SK-N-SH (cell line): ENCODE measurements around the gene TYR. TPM values are rescaled to one million over a fixed set of nuclear protein-coding genes. Genes with fewer than 3 reads are reported as not detected.

Experiments
- CTCF ChIA-PET: fragments of 300-600, 350-600 bp; formaldehyde crosslinking; extraction: SDS; loops from one replicate; lab custom pipeline; 2021; lab: Yijun Ruan, JAX
- POLR2A ChIA-PET: fragments of 350-600 bp; sonication (Branson Sonifier 250); formaldehyde crosslinking; extraction: SDS; loops from one replicate; lab custom pipeline; 2020; ENCODE audit warnings: antibody characterized with exemption, inconsistent platforms; lab: Yijun Ruan, JAX
- DNase-seq: peaks from one replicate; pipeline ENCODE4 v3.0.0; 2012
- H2AFZ ChIP-seq: fragments of 200-600 bp; sonication (generic); 2 replicates; pipeline ENCODE4 v1.8.1; 2016; ENCODE audit warnings: antibody characterized with exemption, mild to moderate bottlenecking, low read depth
- H3F3A ChIP-seq: fragments of 200-600 bp; sonication (generic); replicated peaks from 2 replicates; pipeline ENCODE3; 2016; ENCODE audit warnings: antibody characterized with exemption, mild to moderate bottlenecking; ENCODE audit not compliant: insufficient read depth
- H3K27ac ChIP-seq, 2 experiments: fragments of 200-500 bp in 1 of 2; fragments of 200-600 bp in 1 of 2; sonication (Bioruptor generic) in 1 of 2; sonication (generic), shearing (Covaris generic) in 1 of 2; 2 replicates each; pipeline versions ENCODE4 v1.5.1 to v1.6.1; 2014 to 2016; ENCODE audit warnings: low read depth in 2 of 2, inconsistent platforms in 1 of 2, low read length in 1 of 2, mild to moderate bottlenecking in 1 of 2, mixed read lengths in 1 of 2
- H3K27me3 ChIP-seq: fragments of 200-600 bp; sonication (generic), shearing (Covaris generic); 2 replicates; pipeline ENCODE4 v1.6.1; 2016; ENCODE audit warnings: mixed run types; ENCODE audit not compliant: insufficient read depth
- H3K36me3 ChIP-seq, 2 experiments: fragments of 200-500 bp in 1 of 2; fragments of 200-600 bp in 1 of 2; sonication (Bioruptor generic) in 1 of 2; sonication (generic) in 1 of 2; replicated peaks in 1 of 2; 2 replicates each; pipeline versions ENCODE3 to v1.5.1; 2014 to 2016; ENCODE audit warnings: low read length in 1 of 2, mild to moderate bottlenecking in 1 of 2; ENCODE audit not compliant: insufficient read depth in 2 of 2, control insufficient read depth in 1 of 2
- H3K4me1 ChIP-seq, 2 experiments: fragments of 200-500 bp in 1 of 2; fragments of 200-600 bp in 1 of 2; sonication (Bioruptor generic) in 1 of 2; sonication (generic), shearing (Covaris generic) in 1 of 2; 2 replicates each; pipeline versions ENCODE4 v1.5.1 to v1.6.1; 2014 to 2016; ENCODE audit warnings: low read depth in 1 of 2, low read length in 1 of 2, mixed run types in 1 of 2; ENCODE audit not compliant: insufficient read depth in 2 of 2, control insufficient read depth in 1 of 2
- H3K4me2 ChIP-seq: fragments of 200-600 bp; sonication (generic), shearing (Covaris generic); 2 replicates; pipeline ENCODE4 v1.6.1; 2017; ENCODE audit warnings: mixed run types
- H3K4me3 ChIP-seq, 2 experiments: fragments of 200-500 bp in 1 of 2; fragments of 200-600 bp in 1 of 2; sonication (Bioruptor generic) in 1 of 2; sonication (generic), shearing (Covaris generic) in 1 of 2; 2 replicates each; pipeline versions ENCODE4 v1.5.1 to v1.8.1; 2014 to 2016; ENCODE audit warnings: low read depth in 2 of 2, inconsistent platforms in 1 of 2, low read length in 1 of 2, mild to moderate bottlenecking in 1 of 2, mixed read lengths in 1 of 2, moderate library complexity in 1 of 2
- H3K79me2 ChIP-seq: fragments of 200-600 bp; sonication (generic); 2 replicates; pipeline ENCODE4 v1.8.1; 2017; ENCODE audit warnings: mild to moderate bottlenecking; ENCODE audit not compliant: insufficient read depth
- H3K9ac ChIP-seq: fragments of 200-600 bp; sonication (generic); 2 replicates; pipeline ENCODE4 v1.6.1; 2017; ENCODE audit warnings: mixed run types
- H3K9me2 ChIP-seq: fragments of 200-600 bp; sonication (generic); 2 replicates; pipeline ENCODE4 v1.6.1; 2017; ENCODE audit warnings: mixed run types
- H3K9me3 ChIP-seq: fragments of 200-600 bp; sonication (generic); 2 replicates; pipeline ENCODE4 v1.6.1; 2017; ENCODE audit warnings: mixed run types, mild to moderate bottlenecking, moderate library complexity
- H4K20me1 ChIP-seq: fragments of 200-600 bp; sonication (generic); 2 replicates; pipeline ENCODE4 v1.6.1; 2017; ENCODE audit warnings: mild to moderate bottlenecking, mixed run types; ENCODE audit not compliant: insufficient read depth
- CTCF ChIP-seq: fragments of 200-600 bp; sonication (generic); IDR thresholded peaks from 2 replicates; pipeline ENCODE4 v1.6.1; 2017; ENCODE audit warnings: antibody characterized with exemption, mild to moderate bottlenecking, moderate library complexity
- ELF1 ChIP-seq: IDR thresholded peaks from 2 replicates; pipeline ENCODE4 v1.4.0; 2012
- EZH2phosphoT487 ChIP-seq: fragments of 200-600 bp; sonication (generic); IDR thresholded peaks from 2 replicates; pipeline ENCODE4 v1.6.1; 2017; ENCODE audit warnings: low read depth, mixed run types, mild to moderate bottlenecking, antibody characterized with exemption, moderate library complexity, borderline replicate concordance
- FOSL2 ChIP-seq: IDR thresholded peaks from 2 replicates; pipeline ENCODE4 v1.4.0; 2012; ENCODE audit warnings: low read depth, mild to moderate bottlenecking, moderate library complexity, borderline replicate concordance
- FOXJ3 ChIP-seq: sonication (generic); formaldehyde crosslinking; IDR thresholded peaks from 2 replicates; pipeline ENCODE4 v1.5.1; 2020; ENCODE audit warnings: mild to moderate bottlenecking, missing genetic modification reagents
- FOXM1 ChIP-seq: IDR thresholded peaks from 2 replicates; pipeline ENCODE4 v1.4.0; 2012; ENCODE audit warnings: low read depth, mild to moderate bottlenecking
- GATA2 ChIP-seq: sonication (generic); formaldehyde crosslinking; IDR thresholded peaks from 2 replicates; pipeline ENCODE4 v1.5.0; 2020; ENCODE audit warnings: mild to moderate bottlenecking, missing genetic modification reagents
- JUND ChIP-seq: IDR thresholded peaks from 2 replicates; pipeline ENCODE4 v1.4.0; 2012
- MEF2A ChIP-seq: IDR thresholded peaks from 2 replicates; pipeline ENCODE4 v1.4.0; 2012; ENCODE audit warnings: low read depth, borderline replicate concordance
- MXI1 ChIP-seq: IDR thresholded peaks from 2 replicates; pipeline ENCODE4 v1.6.1; 2012; ENCODE audit warnings: mild to moderate bottlenecking, low read depth, low read length, improper control_type of control experiment
- NRF1 ChIP-seq: IDR thresholded peaks from 2 replicates; pipeline ENCODE4 v1.6.1; 2012; ENCODE audit warnings: low read depth, mild to moderate bottlenecking, low read length
- RAD21 ChIP-seq: IDR thresholded peaks from 2 replicates; pipeline ENCODE4 v1.6.1; 2012; ENCODE audit warnings: mild to moderate bottlenecking, low read length
- RCOR1 ChIP-seq: fragments of 150-350 bp; IDR thresholded peaks from 2 replicates; pipeline ENCODE4 v1.6.1; 2017; ENCODE audit warnings: antibody characterized with exemption, low read length
- REST ChIP-seq: IDR thresholded peaks from 2 replicates; pipeline ENCODE4 v1.6.1; 2012; ENCODE audit warnings: mild to moderate bottlenecking, low read depth, low read length, moderate library complexity
- RFX5 ChIP-seq: IDR thresholded peaks from 2 replicates; pipeline ENCODE4 v1.6.1; 2012; ENCODE audit warnings: mild to moderate bottlenecking, improper control_type of control experiment, low read length
- SIN3A ChIP-seq: IDR thresholded peaks from 2 replicates; pipeline ENCODE4 v1.6.1; 2012; ENCODE audit warnings: low read depth, mild to moderate bottlenecking, low read length, moderate library complexity, borderline replicate concordance
- SMC3 ChIP-seq: IDR thresholded peaks from 2 replicates; pipeline ENCODE4 v1.6.1; 2012; ENCODE audit warnings: low read depth, low read length, improper control_type of control experiment
- TAF1 ChIP-seq: IDR thresholded peaks from 2 replicates; pipeline ENCODE4 v1.6.1; 2012; ENCODE audit warnings: low read depth, mild to moderate bottlenecking, low read length, moderate library complexity, borderline replicate concordance
- TCF12 ChIP-seq: IDR thresholded peaks from 2 replicates; pipeline ENCODE4 v1.4.0; 2012
- WGBS: methylation state at CpG from one replicate; pipeline ENCODE4 v1.1.6; 2017; ENCODE audit warnings: low lambda C conversion rate; 5-methylcytosine and 5-hydroxymethylcytosine counted together
- polyA plus RNA-seq, 3 experiments: library from polyadenylated mRNA; depleted of rRNA; stranded (reverse); fragments of >200 nt; gene quantifications; 2 replicates each; pipeline ENCODE4 v1.2.3, GENCODE V29; 2012

The TYR gene
- polyA plus RNA-seq, 1 of the 3 experiments (the other 2 are of a cell fraction) = not detected

GRCh38 chr11:89159974-89160373 is 17.7 kb upstream of the TYR start:
- no peak for DNase-seq
- Histone ChIP-seq H3K27me3 (no peaks in the 10 kb centered on the region), H3K4me3 (no peak overlapping the region), H3F3A (no peaks in the 10 kb centered on the region), H3K4me1 (no peaks in the 10 kb centered on the region; a peak in 1 of 4 replicates), H3K9me3 (no peaks in the 10 kb centered on the region; the same call in 1 of the 2 replicates), H3K9ac (no peak overlapping the region), H3K79me2 (no peaks in the 10 kb centered on the region), H3K27ac (no peak overlapping the region), H3K4me2 (no peak overlapping the region), H3K36me3 (no peaks in the 10 kb centered on the region), H4K20me1 (no peaks in the 10 kb centered on the region), H2AFZ (no peak overlapping the region), H3K9me2 (no peaks in the 10 kb centered on the region)
- TF ChIP-seq EZH2phosphoT487 (no peak), RCOR1 (no peak)
- ChIA-PET CTCF (no interaction called here), POLR2A (no interaction called here)
- 64% methylated on average over 4 of the region's 4 CpGs for WGBS

- ChIA-PET POLR2A (no interaction called here), CTCF (no interaction called here)
Measured at GRCh38 chr11:89161949-89162348, 15.7 kb upstream of the TYR start.

More at GRCh38 chr11:89161949-89162348, 15.7 kb upstream of the TYR start:
- Histone ChIP-seq H2AFZ (no peak overlapping the region), H3F3A (no peaks in the 10 kb centered on the region), H3K9ac (no peak overlapping the region), H3K9me3 (no peaks in the 10 kb centered on the region; the same call in 1 of the 2 replicates), H3K4me3 (no peak overlapping the region), H3K27me3 (no peaks in the 10 kb centered on the region), H4K20me1 (no peaks in the 10 kb centered on the region), H3K4me1 (no peaks in the 10 kb centered on the region; a peak in 1 of 4 replicates)
- no peak for DNase-seq
- no peak for TF ChIP-seq FOXM1
- no peak for TF ChIP-seq MXI1
- TF ChIP-seq FOSL2 = no peak
- no peak for TF ChIP-seq EZH2phosphoT487
- no peak for TF ChIP-seq MEF2A
- TF ChIP-seq FOXJ3 = no peak
- no peak for TF ChIP-seq ELF1
- TF ChIP-seq REST = no peak
- no peak for TF ChIP-seq JUND
- no peak for TF ChIP-seq SIN3A
- no peak for TF ChIP-seq RAD21
- no peak for TF ChIP-seq CTCF
- no peak for TF ChIP-seq TAF1
- no peak for TF ChIP-seq RCOR1
- TF ChIP-seq GATA2 = no peak
- TF ChIP-seq NRF1 = no peak
- TF ChIP-seq TCF12 = no peak
- TF ChIP-seq RFX5 = no peak
- no peak for TF ChIP-seq SMC3
- TF ChIP-seq, all 33 proteins: peak for 0
- 66% methylated on average over 3 of the region's 3 CpGs for WGBS
- no peaks in the 10 kb centered on the region for H3K79me2 ChIP-seq
- no peak overlapping the region for H3K4me2 ChIP-seq
- H3K9me2 ChIP-seq = no peaks in the 10 kb centered on the region
- H3K27ac ChIP-seq = no peak overlapping the region
- H3K36me3 ChIP-seq = no peaks in the 10 kb centered on the region
